ENCODE data around the gene CAMSAP1. TPM values are rescaled to one million over a fixed set of nuclear protein-coding genes. Genes with fewer than 3 reads are reported as not detected.

CAMSAP1 gene
- total and polyA plus RNA-seq, 9 of the 15 experiments (the other 6 are each of a cell fraction or from before 2014, with no cell fraction given): 1.5 to 28.8 (median 14.3) TPM

DNA sequence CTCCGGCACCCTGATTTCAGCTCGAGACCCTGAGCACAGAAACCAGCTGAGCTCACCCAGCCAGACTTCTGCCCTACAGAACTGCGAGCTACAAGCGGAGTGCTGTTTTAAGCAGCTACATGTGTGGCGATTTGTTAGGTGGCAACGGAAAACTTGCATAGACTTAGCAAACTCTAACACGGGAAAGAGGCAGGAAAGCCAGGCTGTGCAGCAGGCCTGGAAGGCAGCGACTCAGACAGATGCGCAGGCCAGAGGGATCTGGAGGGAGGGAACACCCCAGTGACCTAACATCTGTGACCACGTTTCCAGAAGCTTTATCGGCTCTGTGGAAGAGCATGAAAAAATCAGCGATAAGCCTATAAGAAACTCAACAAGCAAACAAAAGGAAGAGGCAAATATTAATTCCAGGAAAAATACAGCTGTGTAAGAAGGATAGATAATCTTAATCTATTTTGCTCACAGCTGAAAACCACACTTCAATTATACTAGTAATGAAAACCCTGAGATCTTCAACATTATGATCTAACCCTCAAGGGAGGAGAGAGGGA is 42.9 kb upstream of the CAMSAP1 start (continued):
- TF ChIP-seq, protein P1, sequence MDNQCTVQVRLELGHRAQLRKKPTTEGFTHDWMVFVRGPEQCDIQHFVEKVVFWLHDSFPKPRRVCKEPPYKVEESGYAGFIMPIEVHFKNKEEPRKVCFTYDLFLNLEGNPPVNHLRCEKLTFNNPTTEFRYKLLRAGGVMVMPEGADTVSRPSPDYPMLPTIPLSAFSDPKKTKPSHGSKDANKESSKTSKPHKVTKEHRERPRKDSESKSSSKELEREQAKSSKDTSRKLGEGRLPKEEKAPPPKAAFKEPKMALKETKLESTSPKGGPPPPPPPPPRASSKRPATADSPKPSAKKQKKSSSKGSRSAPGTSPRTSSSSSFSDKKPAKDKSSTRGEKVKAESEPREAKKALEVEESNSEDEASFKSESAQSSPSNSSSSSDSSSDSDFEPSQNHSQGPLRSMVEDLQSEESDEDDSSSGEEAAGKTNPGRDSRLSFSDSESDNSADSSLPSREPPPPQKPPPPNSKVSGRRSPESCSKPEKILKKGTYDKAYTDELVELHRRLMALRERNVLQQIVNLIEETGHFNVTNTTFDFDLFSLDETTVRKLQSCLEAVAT (IDR thresholded peaks at IDR 0.05): peak in 1 of 2 experiments; percentile 54; a peak in 2 of 4 replicates
- no peak for TF ChIP-seq ZNF133 (CRISPR knock-in tag; IDR thresholded peaks at IDR 0.05)
- TF ChIP-seq SIN3B (IDR thresholded peaks at IDR 0.05; ENCODE audit: low read depth): no peak
- no peak for TF ChIP-seq SAP30 (IDR thresholded peaks at IDR 0.05; ENCODE audit: borderline replicate concordance, insufficient read depth, low read depth, low read length, poor library complexity, severe bottlenecking)
- TF ChIP-seq CHD4 (IDR thresholded peaks at IDR 0.05; ENCODE audit: insufficient read depth, insufficient replicate concordance, low read depth, low read length, poor library complexity, severe bottlenecking): no peak
- TF ChIP-seq ZNF197 (CRISPR knock-in tag; IDR thresholded peaks at IDR 0.05; ENCODE audit: low read depth): peak; percentile 62
- TF ChIP-seq, protein P2, sequence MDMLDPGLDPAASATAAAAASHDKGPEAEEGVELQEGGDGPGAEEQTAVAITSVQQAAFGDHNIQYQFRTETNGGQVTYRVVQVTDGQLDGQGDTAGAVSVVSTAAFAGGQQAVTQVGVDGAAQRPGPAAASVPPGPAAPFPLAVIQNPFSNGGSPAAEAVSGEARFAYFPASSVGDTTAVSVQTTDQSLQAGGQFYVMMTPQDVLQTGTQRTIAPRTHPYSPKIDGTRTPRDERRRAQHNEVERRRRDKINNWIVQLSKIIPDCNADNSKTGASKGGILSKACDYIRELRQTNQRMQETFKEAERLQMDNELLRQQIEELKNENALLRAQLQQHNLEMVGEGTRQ (CRISPR knock-in tag; IDR thresholded peaks at IDR 0.05): no peak
- TF ChIP-seq ZNF584 (CRISPR knock-in tag; IDR thresholded peaks at IDR 0.05; ENCODE audit: low read depth): no peak
- TF ChIP-seq SLC30A9 (CRISPR knock-in tag; IDR thresholded peaks at IDR 0.05): no peak
- peak; percentile 50 for TF ChIP-seq KDM5B (IDR thresholded peaks at IDR 0.05; ENCODE audit: insufficient replicate concordance, low read depth, low read length)
- TF ChIP-seq ZNF766 (CRISPR knock-in tag; conservative IDR thresholded peaks at IDR 0.05): peak; percentile 90
- TF ChIP-seq NR2F6 (CRISPR knock-in tag; IDR thresholded peaks at IDR 0.05): no peak
- TF ChIP-seq ZNF184 (CRISPR knock-in tag; IDR thresholded peaks at IDR 0.05): no peak
- TF ChIP-seq, protein P3, sequence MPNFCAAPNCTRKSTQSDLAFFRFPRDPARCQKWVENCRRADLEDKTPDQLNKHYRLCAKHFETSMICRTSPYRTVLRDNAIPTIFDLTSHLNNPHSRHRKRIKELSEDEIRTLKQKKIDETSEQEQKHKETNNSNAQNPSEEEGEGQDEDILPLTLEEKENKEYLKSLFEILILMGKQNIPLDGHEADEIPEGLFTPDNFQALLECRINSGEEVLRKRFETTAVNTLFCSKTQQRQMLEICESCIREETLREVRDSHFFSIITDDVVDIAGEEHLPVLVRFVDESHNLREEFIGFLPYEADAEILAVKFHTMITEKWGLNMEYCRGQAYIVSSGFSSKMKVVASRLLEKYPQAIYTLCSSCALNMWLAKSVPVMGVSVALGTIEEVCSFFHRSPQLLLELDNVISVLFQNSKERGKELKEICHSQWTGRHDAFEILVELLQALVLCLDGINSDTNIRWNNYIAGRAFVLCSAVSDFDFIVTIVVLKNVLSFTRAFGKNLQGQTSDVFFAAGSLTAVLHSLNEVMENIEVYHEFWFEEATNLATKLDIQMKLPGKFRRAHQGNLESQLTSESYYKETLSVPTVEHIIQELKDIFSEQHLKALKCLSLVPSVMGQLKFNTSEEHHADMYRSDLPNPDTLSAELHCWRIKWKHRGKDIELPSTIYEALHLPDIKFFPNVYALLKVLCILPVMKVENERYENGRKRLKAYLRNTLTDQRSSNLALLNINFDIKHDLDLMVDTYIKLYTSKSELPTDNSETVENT (CRISPR knock-in tag; IDR thresholded peaks at IDR 0.05): no peak
- no peak for TF ChIP-seq OTX1 (CRISPR knock-in tag; IDR thresholded peaks at IDR 0.05)
- TF ChIP-seq, protein P4, sequence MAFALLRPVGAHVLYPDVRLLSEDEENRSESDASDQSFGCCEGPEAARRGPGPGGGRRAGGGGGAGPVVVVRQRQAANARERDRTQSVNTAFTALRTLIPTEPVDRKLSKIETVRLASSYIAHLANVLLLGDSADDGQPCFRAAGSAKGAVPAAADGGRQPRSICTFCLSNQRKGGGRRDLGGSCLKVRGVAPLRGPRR (CRISPR knock-in tag; IDR thresholded peaks at IDR 0.05): no peak
- TF ChIP-seq SREBF1 (IDR thresholded peaks at IDR 0.05; ENCODE audit: borderline replicate concordance, low read depth, low read length): no peak
- peak in 1 of 2 experiments; percentile 88; a peak in 2 of 4 replicates for TF ChIP-seq HDAC1 (IDR thresholded peaks at IDR 0.05)
- TF ChIP-seq NFIC (IDR thresholded peaks at IDR 0.05): no peak
- TF ChIP-seq SMARCA5 (IDR thresholded peaks at IDR 0.05): no peak
- TF ChIP-seq, protein P5, sequence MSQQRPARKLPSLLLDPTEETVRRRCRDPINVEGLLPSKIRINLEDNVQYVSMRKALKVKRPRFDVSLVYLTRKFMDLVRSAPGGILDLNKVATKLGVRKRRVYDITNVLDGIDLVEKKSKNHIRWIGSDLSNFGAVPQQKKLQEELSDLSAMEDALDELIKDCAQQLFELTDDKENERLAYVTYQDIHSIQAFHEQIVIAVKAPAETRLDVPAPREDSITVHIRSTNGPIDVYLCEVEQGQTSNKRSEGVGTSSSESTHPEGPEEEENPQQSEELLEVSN (IDR thresholded peaks at IDR 0.05; ENCODE audit: borderline replicate concordance in 1 of 2, extremely low read depth in 1 of 2, insufficient read depth in 1 of 2, insufficient read length in 1 of 2, low read depth in 1 of 2, low read length in 1 of 2, poor library complexity in 1 of 2, severe bottlenecking in 1 of 2): peak; percentile 36 to 80
